HUES48 (cell line): ENCODE results near the gene PTPRJ.

Experiments used
- H3K27ac ChIP-seq: one replicate; pipeline ENCODE4 v1.7.0; 2013; ENCODE audit warnings: low read depth, low read length, inconsistent platforms
- H3K27me3 ChIP-seq: 2 replicates; pipeline ENCODE4 v1.6.1; 2013; ENCODE audit warnings: mild to moderate bottlenecking, low read length; ENCODE audit not compliant: control insufficient read depth, insufficient read depth
- H3K36me3 ChIP-seq: 2 replicates; pipeline ENCODE4 v1.6.1; 2013; ENCODE audit warnings: low read length; ENCODE audit not compliant: control insufficient read depth, insufficient read depth
- H3K4me1 ChIP-seq: 2 replicates; pipeline ENCODE4 v1.6.1; 2013; ENCODE audit warnings: mild to moderate bottlenecking, low read length; ENCODE audit not compliant: control insufficient read depth, insufficient read depth
- H3K4me3 ChIP-seq: 2 replicates; pipeline ENCODE4 v1.5.1; 2013; ENCODE audit warnings: mild to moderate bottlenecking, low read depth, low read length
- H3K9ac ChIP-seq: 2 replicates; pipeline ENCODE4 v1.6.1; 2013; ENCODE audit warnings: mild to moderate bottlenecking, low read depth, low read length, moderate library complexity
- H3K9me3 ChIP-seq: 2 replicates; pipeline ENCODE4 v1.6.1; 2013; ENCODE audit warnings: low read length; ENCODE audit not compliant: control insufficient read depth, insufficient read depth

The PTPRJ gene

DNA sequence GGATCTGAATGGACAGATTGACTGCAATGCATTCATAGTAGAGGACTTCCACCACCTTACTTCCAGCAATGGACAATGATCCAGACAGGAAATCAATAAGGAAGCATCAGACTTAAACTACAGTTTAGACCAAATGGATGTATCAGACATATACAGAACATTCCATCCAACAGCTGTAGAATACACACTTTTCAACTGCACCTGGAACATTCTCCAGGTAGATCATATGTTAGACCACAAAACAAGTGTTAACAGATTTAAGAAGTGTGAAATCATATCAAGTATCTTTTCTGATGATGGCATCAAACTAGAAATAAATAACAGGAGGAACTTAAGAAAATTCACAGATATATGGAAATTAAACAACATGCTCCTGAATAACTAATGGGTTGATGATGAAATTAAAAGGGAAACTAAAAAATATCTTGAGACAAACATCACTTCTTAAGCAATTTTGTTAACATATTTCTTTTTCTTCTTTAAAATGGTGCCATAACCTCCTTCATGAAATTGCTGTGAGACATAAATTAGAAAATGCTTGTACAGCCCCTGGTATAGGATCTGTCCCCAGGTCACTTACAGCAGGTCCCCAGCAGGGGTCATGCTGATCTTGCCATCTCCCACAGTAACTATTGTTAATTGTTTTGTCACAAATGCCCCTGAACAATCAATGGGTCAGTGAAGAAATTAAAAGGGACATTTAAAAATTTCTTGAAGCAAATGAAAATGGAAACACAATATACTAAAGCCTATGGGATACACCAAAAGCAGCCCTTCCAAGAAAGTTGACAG, 136.3 kb downstream of the PTPRJ start:
- Histone ChIP-seq H3K9me3 (no peaks in the 10 kb centered on the region), H3K27me3 (no peaks in the 10 kb centered on the region), H3K9ac (no peak overlapping the region)

DNA sequence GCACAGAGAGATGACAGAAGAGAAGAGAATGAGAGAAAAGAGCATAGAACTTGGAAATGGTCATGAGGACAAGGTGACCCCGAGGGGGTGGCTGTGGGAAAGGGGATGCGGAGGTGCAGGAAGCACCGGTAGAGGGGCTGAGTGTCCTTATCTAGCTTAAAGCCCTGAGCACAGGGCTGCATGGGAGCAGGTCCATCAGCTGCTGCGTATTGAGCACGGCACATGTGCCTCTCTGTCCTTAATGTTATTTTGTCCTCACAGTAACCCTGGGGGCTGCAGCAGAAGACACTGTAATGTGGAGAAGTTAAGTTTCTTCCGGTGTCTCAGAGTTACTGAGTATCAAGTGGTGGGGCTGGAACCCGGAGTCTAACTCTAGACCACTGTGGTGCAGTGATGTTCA, 141.9 kb downstream of the PTPRJ start:
- Histone ChIP-seq H3K9ac (no peak overlapping the region), H3K4me3 (no peak overlapping the region), H3K4me1 (no peaks in the 10 kb centered on the region), H3K27me3 (no peaks in the 10 kb centered on the region), H3K9me3 (no peaks in the 10 kb centered on the region), H3K27ac (no peak overlapping the region), H3K36me3 (peaks cover 6% of the 10 kb centered on the region; the same call in 1 of the 2 replicates)

More for the DNA sequence above, 136.3 kb downstream of the PTPRJ start:
- Histone ChIP-seq H3K4me1 (no peaks in the 10 kb centered on the region), H3K4me3 (no peak overlapping the region), H3K27ac (no peak overlapping the region), H3K36me3 (no peaks in the 10 kb centered on the region)

DNA sequence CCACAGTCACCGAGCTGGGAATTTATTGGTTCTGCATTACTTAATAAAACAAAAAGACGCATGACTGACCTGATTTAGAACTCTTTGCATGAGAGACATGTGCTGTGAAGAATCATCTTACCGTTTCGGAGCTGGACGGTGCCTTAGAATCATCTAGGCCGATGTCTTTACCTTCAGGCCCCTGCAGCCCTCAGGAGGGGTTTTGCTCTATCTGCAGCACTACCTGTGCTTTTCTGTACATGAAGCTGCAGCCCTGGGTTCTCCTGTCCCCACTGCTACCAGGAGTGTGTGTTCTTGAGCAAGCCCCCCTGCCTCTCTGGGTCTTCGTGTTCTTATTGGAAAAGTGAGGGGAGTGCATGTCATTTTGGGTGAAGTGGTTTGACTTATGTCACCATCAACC, 142.3 kb downstream of the PTPRJ start:
- Histone ChIP-seq H3K9me3 (no peaks in the 10 kb centered on the region), H3K4me3 (no peak overlapping the region), H3K27ac (no peak overlapping the region), H3K27me3 (no peaks in the 10 kb centered on the region), H3K9ac (no peak overlapping the region), H3K36me3 (peaks cover 10% of the 10 kb centered on the region; the same call in 1 of the 2 replicates), H3K4me1 (no peaks in the 10 kb centered on the region)

DNA sequence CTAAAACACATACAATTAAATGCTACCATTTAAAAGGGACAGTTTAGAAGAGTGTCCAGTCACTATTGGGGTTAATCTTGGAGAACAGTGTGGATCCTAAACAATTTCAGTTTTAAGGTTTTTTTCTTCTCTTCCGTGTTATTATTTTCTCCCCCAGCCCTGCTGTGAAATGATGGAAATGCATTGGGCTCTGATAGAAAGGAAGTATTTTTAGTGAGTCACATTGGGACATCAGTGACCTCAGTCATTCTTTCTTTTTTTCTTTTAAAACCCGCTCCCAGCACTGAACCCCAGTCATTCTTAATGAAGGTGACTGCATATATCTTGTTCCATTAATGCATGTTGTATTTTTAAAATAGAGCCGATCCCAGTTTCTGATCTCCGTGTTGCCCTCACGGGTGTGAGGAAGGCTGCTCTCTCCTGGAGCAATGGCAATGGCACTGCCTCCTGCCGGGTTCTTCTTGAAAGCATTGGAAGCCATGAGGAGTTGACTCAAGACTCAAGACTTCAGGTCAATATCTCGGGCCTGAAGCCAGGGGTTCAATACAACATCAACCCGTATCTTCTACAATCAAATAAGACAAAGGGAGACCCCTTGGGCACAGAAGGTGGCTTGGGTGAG, 143.0 kb downstream of the PTPRJ start:
- Histone ChIP-seq H3K4me1 (no peaks in the 10 kb centered on the region), H3K4me3 (no peak overlapping the region), H3K9ac (no peak overlapping the region), H3K9me3 (no peaks in the 10 kb centered on the region), H3K36me3 (peaks cover 17% of the 10 kb centered on the region), H3K27me3 (no peaks in the 10 kb centered on the region), H3K27ac (no peak overlapping the region)

DNA sequence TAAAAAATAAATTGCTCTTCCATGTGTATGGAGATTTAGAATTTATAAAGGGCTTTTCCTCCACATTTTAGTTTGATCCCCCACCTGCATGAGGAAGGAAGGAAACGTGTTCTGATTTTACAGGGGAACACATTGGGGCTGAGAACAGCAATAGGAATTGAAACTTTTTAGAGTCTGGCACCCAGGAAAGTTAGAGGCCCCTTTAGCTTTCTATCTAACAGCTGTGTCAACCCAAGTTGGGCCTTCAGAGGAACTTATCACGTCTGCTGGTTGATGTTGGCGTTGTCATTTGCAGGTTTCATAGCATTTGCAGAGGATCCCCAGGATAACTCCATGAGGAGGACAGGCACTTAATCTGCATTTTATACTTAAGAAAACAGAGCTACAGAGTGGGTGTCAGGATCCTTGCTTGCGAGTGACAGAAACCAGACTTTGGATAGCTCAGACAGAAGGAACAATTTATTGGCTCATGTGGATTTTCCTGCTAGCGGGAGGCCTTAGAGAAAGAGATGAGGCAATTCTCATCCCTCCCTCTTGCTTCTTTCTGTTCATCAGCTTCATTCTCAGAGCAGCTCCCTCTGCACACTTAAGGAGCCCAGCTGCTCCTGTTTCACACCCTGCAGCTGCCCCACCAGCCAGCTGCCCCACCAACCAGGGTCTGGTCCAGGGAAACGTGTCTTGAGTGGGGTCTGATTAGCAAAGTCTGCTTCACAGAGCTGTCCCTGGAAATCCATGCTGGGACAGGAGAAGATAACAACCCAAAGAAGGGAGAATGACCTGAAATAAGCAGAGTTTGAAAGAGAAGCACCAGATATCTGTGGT, 143.8 kb downstream of the PTPRJ start:
- no peak overlapping the region for H3K27ac ChIP-seq
- peaks cover 18% of the 10 kb centered on the region for H3K36me3 ChIP-seq
- no peaks in the 10 kb centered on the region for H3K27me3 ChIP-seq
- H3K9ac ChIP-seq: no peak overlapping the region
- no peak overlapping the region for H3K4me3 ChIP-seq
- no peaks in the 10 kb centered on the region for H3K4me1 ChIP-seq
- no peaks in the 10 kb centered on the region for H3K9me3 ChIP-seq

DNA sequence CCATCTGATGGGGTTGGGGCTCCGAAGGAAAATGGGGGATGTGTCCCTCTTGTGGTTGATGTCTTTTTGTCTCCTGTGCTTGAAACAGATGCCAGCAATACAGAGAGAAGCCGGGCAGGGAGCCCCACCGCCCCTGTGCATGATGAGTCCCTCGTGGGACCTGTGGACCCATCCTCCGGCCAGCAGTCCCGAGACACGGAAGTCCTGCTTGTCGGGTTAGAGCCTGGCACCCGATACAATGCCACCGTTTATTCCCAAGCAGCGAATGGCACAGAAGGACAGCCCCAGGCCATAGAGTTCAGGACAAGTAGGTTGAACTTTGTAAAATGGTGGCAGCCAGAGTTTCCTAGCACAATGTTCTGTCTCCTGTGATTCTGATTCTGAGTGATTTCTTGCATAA, 144.5 kb downstream of the PTPRJ start:
- Histone ChIP-seq H3K4me1 (no peaks in the 10 kb centered on the region), H3K36me3 (peaks cover 19% of the 10 kb centered on the region), H3K9ac (no peak overlapping the region), H3K27ac (no peak overlapping the region), H3K27me3 (no peaks in the 10 kb centered on the region), H3K4me3 (no peak overlapping the region), H3K9me3 (no peaks in the 10 kb centered on the region)

DNA sequence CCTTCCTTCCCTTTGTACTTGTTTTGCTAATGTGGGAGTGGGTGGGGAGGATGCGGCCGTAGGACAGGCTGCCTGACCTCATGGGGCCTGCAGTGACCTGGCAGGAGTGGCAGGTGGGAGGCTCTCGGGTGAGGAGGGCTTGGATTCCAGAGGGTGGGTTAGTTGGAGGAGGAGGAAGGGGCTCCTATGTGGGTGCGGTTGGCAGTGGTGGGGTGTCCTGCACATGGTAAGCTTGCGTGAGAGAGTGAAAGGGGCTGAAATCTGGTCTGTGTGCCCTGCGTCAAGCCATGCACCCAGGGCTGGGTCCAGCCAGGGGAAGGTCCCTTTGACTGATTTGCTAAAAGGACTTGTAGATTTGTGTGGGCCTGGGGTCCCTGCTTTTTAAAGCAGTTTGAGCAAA, 145.5 kb downstream of the PTPRJ start:
- H3K9me3 ChIP-seq: no peaks in the 10 kb centered on the region
- no peak overlapping the region for H3K9ac ChIP-seq
- H3K36me3 ChIP-seq: peaks cover 28% of the 10 kb centered on the region
- H3K27me3 ChIP-seq: no peaks in the 10 kb centered on the region
- H3K4me1 ChIP-seq: no peaks in the 10 kb centered on the region
- H3K4me3 ChIP-seq: no peak overlapping the region
- H3K27ac ChIP-seq: no peak overlapping the region

DNA sequence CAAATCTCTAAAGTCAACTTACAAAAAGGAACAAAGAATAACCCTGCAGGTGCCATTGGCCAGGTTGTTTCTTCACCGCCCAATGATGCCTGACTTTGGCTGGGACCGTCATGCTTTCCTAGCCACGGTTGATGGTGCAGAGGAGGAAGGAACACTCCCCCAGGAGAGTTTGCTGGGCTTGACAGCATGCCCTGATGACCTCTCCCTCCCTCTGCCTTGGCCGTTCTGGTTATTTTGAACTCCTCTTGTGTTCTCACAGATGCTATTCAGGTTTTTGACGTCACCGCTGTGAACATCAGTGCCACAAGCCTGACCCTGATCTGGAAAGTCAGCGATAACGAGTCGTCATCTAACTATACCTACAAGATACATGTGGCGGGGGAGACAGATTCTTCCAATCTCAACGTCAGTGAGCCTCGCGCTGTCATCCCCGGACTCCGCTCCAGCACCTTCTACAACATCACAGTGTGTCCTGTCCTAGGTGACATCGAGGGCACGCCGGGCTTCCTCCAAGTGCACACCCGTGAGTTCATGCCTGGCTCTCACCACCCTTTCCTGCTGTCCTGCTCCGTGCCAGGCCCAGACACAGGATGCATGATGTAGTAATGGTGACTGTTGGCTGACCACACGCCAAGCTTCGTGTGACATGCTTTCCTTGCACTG, 147.3 kb downstream of the PTPRJ start:
- peaks cover 28% of the 10 kb centered on the region for H3K36me3 ChIP-seq
- H3K9ac ChIP-seq: no peak overlapping the region
- no peak overlapping the region for H3K27ac ChIP-seq
- no peaks in the 10 kb centered on the region for H3K4me1 ChIP-seq
- H3K27me3 ChIP-seq: no peaks in the 10 kb centered on the region
- no peaks in the 10 kb centered on the region for H3K9me3 ChIP-seq
- H3K4me3 ChIP-seq: no peak overlapping the region

DNA sequence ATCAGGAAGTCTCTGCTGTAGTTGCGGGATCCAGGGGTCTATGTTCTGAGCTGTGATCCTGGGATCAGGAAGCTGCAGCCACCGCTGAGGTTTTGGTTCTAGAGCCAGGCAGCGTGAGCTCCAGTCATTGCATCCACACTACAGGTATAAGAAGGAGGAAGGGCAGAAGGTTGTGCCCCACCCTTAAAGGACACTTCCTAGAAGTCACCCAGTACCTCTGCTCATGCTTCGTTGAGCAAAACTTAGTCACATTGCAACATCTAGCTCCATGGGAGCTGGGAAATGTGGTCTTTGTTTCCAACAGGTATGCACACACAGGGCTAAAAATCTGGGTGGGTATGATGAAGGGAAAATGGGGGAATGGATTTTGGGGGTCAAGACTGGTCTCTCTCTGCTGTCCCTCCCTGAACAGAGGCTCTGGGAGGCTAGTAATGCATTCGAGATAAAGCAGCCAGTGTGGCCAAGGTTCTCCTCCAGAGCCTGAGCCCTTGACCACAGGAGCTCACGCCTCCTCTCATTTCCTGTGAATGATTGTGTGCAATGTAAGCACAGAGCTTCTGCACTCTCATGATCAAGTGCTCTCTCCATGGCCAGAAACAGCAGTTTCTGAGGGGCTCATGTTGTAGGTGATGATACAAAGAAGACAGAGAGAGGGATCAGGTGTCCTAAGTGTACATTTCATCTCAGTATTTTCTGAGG, 149.5 kb downstream of the PTPRJ start:
- Histone ChIP-seq H3K4me1 (peaks cover 10% of the 10 kb centered on the region), H3K9me3 (no peaks in the 10 kb centered on the region), H3K36me3 (peaks cover 28% of the 10 kb centered on the region), H3K27ac (no peak overlapping the region), H3K9ac (no peak overlapping the region), H3K27me3 (no peaks in the 10 kb centered on the region), H3K4me3 (no peak overlapping the region)

DNA sequence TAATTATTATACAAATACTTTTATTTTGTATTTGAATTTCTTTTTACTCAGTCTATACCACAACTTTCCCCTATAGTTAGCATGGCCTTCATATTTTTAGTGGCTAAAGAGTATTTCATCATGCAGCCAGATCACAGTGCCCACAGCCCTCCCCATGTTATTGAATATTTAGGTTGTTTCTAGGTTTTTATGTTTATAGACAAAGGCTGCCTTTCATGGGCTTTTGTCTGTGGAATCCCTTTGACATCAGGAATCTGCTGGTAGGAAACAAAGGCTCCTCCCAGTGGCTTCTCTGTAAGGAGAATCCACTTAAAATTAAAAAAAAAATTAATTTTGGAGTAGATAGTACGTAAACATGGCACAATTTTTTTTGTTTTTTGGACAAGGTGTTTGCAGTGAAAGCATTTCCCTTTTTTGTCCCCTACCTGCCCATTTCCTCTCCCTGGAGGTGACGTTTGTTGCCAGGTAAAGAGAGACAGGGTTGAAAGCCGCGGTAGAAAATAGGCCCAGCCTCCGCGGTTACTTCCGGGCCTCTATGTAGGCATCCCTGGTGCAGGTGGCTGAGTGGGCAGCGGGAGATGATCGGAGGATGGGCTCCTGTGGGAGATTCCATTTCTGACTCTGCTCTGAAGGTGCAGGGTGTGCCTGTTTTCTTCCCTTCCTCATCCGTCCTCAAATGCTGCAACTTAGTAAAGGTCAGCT, 154.0 kb downstream of the PTPRJ start:
- H3K27me3 ChIP-seq: no peaks in the 10 kb centered on the region
- peaks cover 10% of the 10 kb centered on the region for H3K4me1 ChIP-seq
- H3K9ac ChIP-seq: no peak overlapping the region
- H3K4me3 ChIP-seq: no peak overlapping the region
- H3K27ac ChIP-seq: peak overlapping the region; percentile 14
- peaks cover 12% of the 10 kb centered on the region; the same call in 1 of the 2 replicates for H3K36me3 ChIP-seq
- H3K9me3 ChIP-seq: no peaks in the 10 kb centered on the region
